ENCODE results near the gene IRF2BPL. TPM values are rescaled to one million over a fixed set of nuclear protein-coding genes. Genes with fewer than 3 reads are reported as not detected.
A peak's percentile ranks its signal among the peaks of the same experiment; 100 is the strongest.

Gene IRF2BPL
- total and polyA plus RNA-seq, 9 of the 15 experiments (the other 6 are each of a cell fraction or from before 2014, with no cell fraction given) = 0.52 to 21.6 (median 2.5) TPM

DNA sequence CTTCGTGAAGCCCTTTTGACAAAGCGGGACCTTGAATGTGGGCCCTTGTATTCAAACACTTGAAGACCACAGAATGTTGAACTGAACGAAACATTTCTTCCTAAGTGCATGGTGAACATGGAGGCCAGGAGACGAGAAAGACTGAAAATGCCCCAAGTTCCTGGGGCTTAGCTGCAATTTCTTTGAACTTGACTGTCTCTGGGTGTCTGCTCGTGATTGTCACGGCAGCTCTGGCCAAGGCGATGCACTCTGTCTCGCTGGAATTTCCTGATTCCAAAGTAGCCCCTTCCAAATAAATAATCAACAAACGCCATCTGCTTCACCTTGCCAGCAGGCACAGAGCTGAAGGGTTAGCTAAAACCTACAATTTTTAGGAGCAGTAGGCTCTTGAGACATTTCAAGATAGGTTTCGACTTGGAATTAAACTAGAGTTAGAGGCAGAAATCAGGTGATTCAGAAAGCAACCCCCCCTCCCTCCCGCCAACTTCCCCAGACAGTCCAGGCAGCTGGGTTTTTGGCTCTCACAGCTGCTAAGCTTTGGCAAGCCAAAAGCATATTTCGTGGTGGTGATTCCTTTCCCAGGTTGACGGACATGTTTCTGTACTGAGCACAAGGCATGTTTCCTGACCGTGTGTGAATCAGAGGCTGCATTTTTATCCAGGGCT is 13.5 kb upstream of the IRF2BPL start (continued):
- TF ChIP-seq CXXC5 (CRISPR knock-in tag; IDR thresholded peaks at IDR 0.05) = 0 out of 2 replicates have a peak, but pooled peaks have one; percentile 6
- no peak for TF ChIP-seq EWSR1 (IDR thresholded peaks at IDR 0.05; ENCODE audit: borderline replicate concordance, low read depth, partially characterized antibody)
- TF ChIP-seq SMAD4 (CRISPR knock-in tag; conservative IDR thresholded peaks at IDR 0.05) = 0 out of 2 replicates have a peak, but pooled peaks have one; percentile 23
- no peak for TF ChIP-seq SIX5 (IDR thresholded peaks at IDR 0.05; ENCODE audit: borderline replicate concordance in 1 of 2, insufficient read depth in 1 of 2, low read depth in 1 of 2, low read length in 2 of 2)
- TF ChIP-seq, protein P1, sequence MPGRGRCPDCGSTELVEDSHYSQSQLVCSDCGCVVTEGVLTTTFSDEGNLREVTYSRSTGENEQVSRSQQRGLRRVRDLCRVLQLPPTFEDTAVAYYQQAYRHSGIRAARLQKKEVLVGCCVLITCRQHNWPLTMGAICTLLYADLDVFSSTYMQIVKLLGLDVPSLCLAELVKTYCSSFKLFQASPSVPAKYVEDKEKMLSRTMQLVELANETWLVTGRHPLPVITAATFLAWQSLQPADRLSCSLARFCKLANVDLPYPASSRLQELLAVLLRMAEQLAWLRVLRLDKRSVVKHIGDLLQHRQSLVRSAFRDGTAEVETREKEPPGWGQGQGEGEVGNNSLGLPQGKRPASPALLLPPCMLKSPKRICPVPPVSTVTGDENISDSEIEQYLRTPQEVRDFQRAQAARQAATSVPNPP (IDR thresholded peaks at IDR 0.05; ENCODE audit: borderline replicate concordance, insufficient read depth, insufficient read length) = no peak
- TF ChIP-seq L3MBTL2 (IDR thresholded peaks at IDR 0.05) = peak; percentile 66
- TF ChIP-seq, protein P2, sequence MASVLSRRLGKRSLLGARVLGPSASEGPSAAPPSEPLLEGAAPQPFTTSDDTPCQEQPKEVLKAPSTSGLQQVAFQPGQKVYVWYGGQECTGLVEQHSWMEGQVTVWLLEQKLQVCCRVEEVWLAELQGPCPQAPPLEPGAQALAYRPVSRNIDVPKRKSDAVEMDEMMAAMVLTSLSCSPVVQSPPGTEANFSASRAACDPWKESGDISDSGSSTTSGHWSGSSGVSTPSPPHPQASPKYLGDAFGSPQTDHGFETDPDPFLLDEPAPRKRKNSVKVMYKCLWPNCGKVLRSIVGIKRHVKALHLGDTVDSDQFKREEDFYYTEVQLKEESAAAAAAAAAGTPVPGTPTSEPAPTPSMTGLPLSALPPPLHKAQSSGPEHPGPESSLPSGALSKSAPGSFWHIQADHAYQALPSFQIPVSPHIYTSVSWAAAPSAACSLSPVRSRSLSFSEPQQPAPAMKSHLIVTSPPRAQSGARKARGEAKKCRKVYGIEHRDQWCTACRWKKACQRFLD (CRISPR knock-in tag; IDR thresholded peaks at IDR 0.05) = peak; percentile 44; the same call in 1 of the 2 replicates
- no peak for TF ChIP-seq CBX5 (IDR thresholded peaks at IDR 0.05; ENCODE audit: borderline replicate concordance, low read depth)
- no peak for TF ChIP-seq RFX7 (CRISPR knock-in tag; IDR thresholded peaks at IDR 0.05)
- TF ChIP-seq, protein P3, sequence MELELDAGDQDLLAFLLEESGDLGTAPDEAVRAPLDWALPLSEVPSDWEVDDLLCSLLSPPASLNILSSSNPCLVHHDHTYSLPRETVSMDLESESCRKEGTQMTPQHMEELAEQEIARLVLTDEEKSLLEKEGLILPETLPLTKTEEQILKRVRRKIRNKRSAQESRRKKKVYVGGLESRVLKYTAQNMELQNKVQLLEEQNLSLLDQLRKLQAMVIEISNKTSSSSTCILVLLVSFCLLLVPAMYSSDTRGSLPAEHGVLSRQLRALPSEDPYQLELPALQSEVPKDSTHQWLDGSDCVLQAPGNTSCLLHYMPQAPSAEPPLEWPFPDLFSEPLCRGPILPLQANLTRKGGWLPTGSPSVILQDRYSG (tag; conservative IDR thresholded peaks at IDR 0.05; ENCODE audit: low read depth) = 0 out of 2 replicates have a peak, but pooled peaks have one; percentile 52
- TF ChIP-seq, protein P4, sequence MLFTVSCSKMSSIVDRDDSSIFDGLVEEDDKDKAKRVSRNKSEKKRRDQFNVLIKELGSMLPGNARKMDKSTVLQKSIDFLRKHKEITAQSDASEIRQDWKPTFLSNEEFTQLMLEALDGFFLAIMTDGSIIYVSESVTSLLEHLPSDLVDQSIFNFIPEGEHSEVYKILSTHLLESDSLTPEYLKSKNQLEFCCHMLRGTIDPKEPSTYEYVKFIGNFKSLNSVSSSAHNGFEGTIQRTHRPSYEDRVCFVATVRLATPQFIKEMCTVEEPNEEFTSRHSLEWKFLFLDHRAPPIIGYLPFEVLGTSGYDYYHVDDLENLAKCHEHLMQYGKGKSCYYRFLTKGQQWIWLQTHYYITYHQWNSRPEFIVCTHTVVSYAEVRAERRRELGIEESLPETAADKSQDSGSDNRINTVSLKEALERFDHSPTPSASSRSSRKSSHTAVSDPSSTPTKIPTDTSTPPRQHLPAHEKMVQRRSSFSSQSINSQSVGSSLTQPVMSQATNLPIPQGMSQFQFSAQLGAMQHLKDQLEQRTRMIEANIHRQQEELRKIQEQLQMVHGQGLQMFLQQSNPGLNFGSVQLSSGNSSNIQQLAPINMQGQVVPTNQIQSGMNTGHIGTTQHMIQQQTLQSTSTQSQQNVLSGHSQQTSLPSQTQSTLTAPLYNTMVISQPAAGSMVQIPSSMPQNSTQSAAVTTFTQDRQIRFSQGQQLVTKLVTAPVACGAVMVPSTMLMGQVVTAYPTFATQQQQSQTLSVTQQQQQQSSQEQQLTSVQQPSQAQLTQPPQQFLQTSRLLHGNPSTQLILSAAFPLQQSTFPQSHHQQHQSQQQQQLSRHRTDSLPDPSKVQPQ (CRISPR knock-in tag; IDR thresholded peaks at IDR 0.05; ENCODE audit: borderline replicate concordance) = no peak
- TF ChIP-seq MEF2A (IDR thresholded peaks at IDR 0.05; ENCODE audit: control insufficient read depth, low read depth, low read length) = no peak
- TF ChIP-seq ZNF324 (CRISPR knock-in tag; IDR thresholded peaks at IDR 0.05) = no peak
- no peak for TF ChIP-seq MAFK (IDR thresholded peaks at IDR 0.05; ENCODE audit: low read length)
- TF ChIP-seq HDGF (IDR thresholded peaks at IDR 0.05) = no peak
- no peak for TF ChIP-seq EHMT2 (IDR thresholded peaks at IDR 0.05)
- TF ChIP-seq RBM25 (IDR thresholded peaks at IDR 0.05; ENCODE audit: low read depth, low read length, severe bottlenecking) = no peak
- TF ChIP-seq ZNF589 (CRISPR knock-in tag; IDR thresholded peaks at IDR 0.05; ENCODE audit: low read depth) = peak; percentile 77; the same call in 1 of the 2 replicates
- no peak for TF ChIP-seq CAMTA2 (CRISPR knock-in tag; conservative IDR thresholded peaks at IDR 0.05)
- TF ChIP-seq, protein P5, sequence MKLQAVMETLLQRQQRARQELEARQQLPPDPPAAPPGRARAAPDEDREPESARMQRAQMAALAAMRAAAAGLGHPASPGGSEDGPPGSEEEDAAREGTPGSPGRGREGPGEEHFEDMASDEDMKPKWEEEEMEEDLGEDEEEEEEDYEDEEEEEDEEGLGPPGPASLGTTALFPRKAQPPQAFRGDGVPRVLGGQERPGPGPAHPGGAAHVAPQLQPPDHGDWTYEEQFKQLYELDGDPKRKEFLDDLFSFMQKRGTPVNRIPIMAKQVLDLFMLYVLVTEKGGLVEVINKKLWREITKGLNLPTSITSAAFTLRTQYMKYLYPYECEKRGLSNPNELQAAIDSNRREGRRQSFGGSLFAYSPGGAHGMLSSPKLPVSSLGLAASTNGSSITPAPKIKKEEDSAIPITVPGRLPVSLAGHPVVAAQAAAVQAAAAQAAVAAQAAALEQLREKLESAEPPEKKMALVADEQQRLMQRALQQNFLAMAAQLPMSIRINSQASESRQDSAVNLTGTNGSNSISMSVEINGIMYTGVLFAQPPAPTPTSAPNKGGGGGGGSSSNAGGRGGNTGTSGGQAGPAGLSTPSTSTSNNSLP (IDR thresholded peaks at IDR 0.05; ENCODE audit: borderline replicate concordance, low read depth, low read length) = no peak

Data from K562 (cell line).